Activated CD8-positive, alpha-beta T cell treated with anti-CD3 and anti-CD28 coated beads for 36 hours (primary cell): ENCODE measurements around the gene MDM1. TPM values are rescaled to one million over a fixed set of nuclear protein-coding genes. Genes with fewer than 3 reads are reported as not detected.

Experiments
- ATAC-seq: fragments of 200-7000 bp; cut with Tn5 transposase; one replicate; pipeline ENCODE4 v1.10.0; 2021; ENCODE audit warnings: mild to moderate bottlenecking, moderate library complexity
- CTCF ChIA-PET: fragments of 350-600 bp; sonication (Branson Sonifier 250); formaldehyde crosslinking; loops from one replicate; lab custom pipeline; 2021; ENCODE audit warnings: antibody characterized with exemption; lab: Charles Lee
- POLR2A ChIA-PET: fragments of 350-600 bp; sonication (Branson Sonifier 250); formaldehyde crosslinking; loops from one replicate; lab custom pipeline; 2021; ENCODE audit warnings: antibody characterized with exemption; lab: Charles Lee
- DNase-seq: peaks from one replicate; pipeline ENCODE4 v3.0.0-alpha.2; 2020
- H3K27ac Mint-ChIP-seq: one replicate; pipeline ENCODE4 v1.8.0; 2021; ENCODE audit warnings: mild to moderate bottlenecking, mixed read lengths
- H3K27me3 Mint-ChIP-seq: one replicate; pipeline ENCODE4 v1.8.0; 2021; ENCODE audit warnings: mixed read lengths
- H3K36me3 Mint-ChIP-seq: one replicate; pipeline ENCODE4 v1.8.0; 2021; ENCODE audit warnings: low read depth, mixed read lengths
- H3K4me1 Mint-ChIP-seq: one replicate; pipeline ENCODE4 v1.8.0; 2021; ENCODE audit warnings: low read depth, mixed read lengths
- H3K4me3 Mint-ChIP-seq: one replicate; pipeline ENCODE4 v1.8.0; 2021; ENCODE audit warnings: mild to moderate bottlenecking, moderate library complexity, mixed read lengths
- H3K9me3 Mint-ChIP-seq: one replicate; pipeline ENCODE4 v1.8.0; 2021; ENCODE audit warnings: mixed read lengths
- intact Hi-C: fragments of 100-400 bp; cut with micrococcal nuclease; formaldehyde crosslinking; loops from one replicate; pipeline ENCODE4 v1.10.0; 2022
- total RNA-seq, 2 experiments: library from RNA; stranded (reverse); gene quantifications; one replicate each; pipeline ENCODE4 v1.2.3, GENCODE V29; 2021
- TF ChIP-seq, protein P1 (sequence below): fragments of 200-600 bp; IDR thresholded peaks from one replicate; pipeline ENCODE4 v1.8.0; 2022; ENCODE audit warnings: antibody characterized with exemption, mild to moderate bottlenecking

The MDM1 gene
- total RNA-seq, 2 experiments from 2014 or later, result 15.4 to 17.9 TPM

- intact Hi-C loops, result no loop called here
- ATAC-seq (no peak), DNase-seq (no peak)
- TF ChIP-seq, protein P1, sequence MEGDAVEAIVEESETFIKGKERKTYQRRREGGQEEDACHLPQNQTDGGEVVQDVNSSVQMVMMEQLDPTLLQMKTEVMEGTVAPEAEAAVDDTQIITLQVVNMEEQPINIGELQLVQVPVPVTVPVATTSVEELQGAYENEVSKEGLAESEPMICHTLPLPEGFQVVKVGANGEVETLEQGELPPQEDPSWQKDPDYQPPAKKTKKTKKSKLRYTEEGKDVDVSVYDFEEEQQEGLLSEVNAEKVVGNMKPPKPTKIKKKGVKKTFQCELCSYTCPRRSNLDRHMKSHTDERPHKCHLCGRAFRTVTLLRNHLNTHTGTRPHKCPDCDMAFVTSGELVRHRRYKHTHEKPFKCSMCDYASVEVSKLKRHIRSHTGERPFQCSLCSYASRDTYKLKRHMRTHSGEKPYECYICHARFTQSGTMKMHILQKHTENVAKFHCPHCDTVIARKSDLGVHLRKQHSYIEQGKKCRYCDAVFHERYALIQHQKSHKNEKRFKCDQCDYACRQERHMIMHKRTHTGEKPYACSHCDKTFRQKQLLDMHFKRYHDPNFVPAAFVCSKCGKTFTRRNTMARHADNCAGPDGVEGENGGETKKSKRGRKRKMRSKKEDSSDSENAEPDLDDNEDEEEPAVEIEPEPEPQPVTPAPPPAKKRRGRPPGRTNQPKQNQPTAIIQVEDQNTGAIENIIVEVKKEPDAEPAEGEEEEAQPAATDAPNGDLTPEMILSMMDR, result no peak
- Mint-ChIP-seq H3K36me3 (no peaks in the 10 kb centered on the region), H3K27me3 (peaks cover 4% of the 10 kb centered on the region), H3K4me1 (peaks cover 51% of the 10 kb centered on the region), H3K9me3 (no peaks in the 10 kb centered on the region), H3K4me3 (no peak overlapping the region), H3K27ac (no peak overlapping the region)
- ChIA-PET POLR2A (no interaction called here), CTCF (no interaction called here)
Measured at GRCh38 chr12:68280240-68280639, 51.9 kb downstream of the MDM1 start.

- intact Hi-C loops, result loop anchor here (5.0 kb wide), 1 partner anchor 37 kb away; no protein-coding TSS in a partner anchor
- ATAC-seq (peak; percentile 11), DNase-seq (no peak)
- CTCF ChIA-PET, result no interaction called here
- Mint-ChIP-seq H3K27me3 (peaks cover 4% of the 10 kb centered on the region), H3K4me3 (no peak overlapping the region), H3K9me3 (no peaks in the 10 kb centered on the region), H3K4me1 (peaks cover 51% of the 10 kb centered on the region), H3K36me3 (no peaks in the 10 kb centered on the region), H3K27ac (no peak overlapping the region)
- TF ChIP-seq, protein P1, result no peak
- POLR2A ChIA-PET, result no interaction called here
Measured at GRCh38 chr12:68279227-68280054, 52.7 kb downstream of the MDM1 start.

DNA sequence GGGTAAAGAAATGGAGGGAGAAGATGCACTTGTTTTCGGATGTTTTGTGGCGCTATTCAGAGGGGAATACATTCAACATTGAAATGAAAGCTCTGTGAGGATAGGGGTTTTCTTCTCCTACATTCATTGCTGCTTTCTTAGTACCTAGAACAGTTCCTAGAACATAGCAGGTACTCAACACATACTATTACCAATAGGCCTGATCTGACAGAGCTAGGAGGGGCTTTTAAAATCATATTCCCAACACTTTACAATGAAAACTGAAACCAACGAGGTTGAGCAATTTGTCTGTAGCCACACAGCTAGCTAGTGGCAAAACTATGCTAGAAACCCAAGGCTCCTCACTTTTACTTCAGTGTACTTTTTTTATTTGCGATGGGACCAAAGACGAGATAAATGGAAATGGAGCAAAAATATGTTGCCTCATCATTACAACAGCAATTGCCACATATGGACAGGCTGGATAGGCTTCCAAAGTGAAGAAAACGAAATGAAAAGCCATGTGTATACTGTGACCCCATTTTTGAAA lies 55.7 kb downstream of the MDM1 start:
- DNase-seq, result no peak
- Mint-ChIP-seq H3K4me3 (no peak overlapping the region), H3K27me3 (peaks cover 4% of the 10 kb centered on the region), H3K27ac (no peak overlapping the region), H3K36me3 (no peaks in the 10 kb centered on the region), H3K9me3 (no peaks in the 10 kb centered on the region), H3K4me1 (peaks cover 42% of the 10 kb centered on the region)
- CTCF ChIA-PET, result interaction anchor here (1.2 to 2.0 kb wide), 3 partner anchors 35 to 54 kb away, joined by 3 to 6 read pairs (median 4); no protein-coding TSS in a partner anchor
- intact Hi-C loops, result loop anchor here (5.0 kb wide), 1 partner anchor 34 kb away; no protein-coding TSS in a partner anchor
- ATAC-seq, result peak; percentile 14
- POLR2A ChIA-PET, result interaction anchor here (0.8 to 1.3 kb wide), 3 partner anchors 17 to 103 kb away, joined by 3 to 5 read pairs (median 3); no protein-coding TSS in a partner anchor
- TF ChIP-seq, protein P1, result no peak

GRCh38 chr12:68272732-68273131 lies 59.4 kb downstream of the MDM1 start:
- CTCF ChIA-PET, result no interaction called here

More at GRCh38 chr12:68272732-68273131, 59.4 kb downstream of the MDM1 start:
- DNase-seq (no peak), ATAC-seq (no peak)
- Mint-ChIP-seq H3K4me3 (no peak overlapping the region), H3K27ac (no peak overlapping the region), H3K9me3 (no peaks in the 10 kb centered on the region), H3K4me1 (peaks cover 34% of the 10 kb centered on the region), H3K27me3 (peaks cover 13% of the 10 kb centered on the region), H3K36me3 (no peaks in the 10 kb centered on the region)
- TF ChIP-seq, protein P1, result no peak
- POLR2A ChIA-PET, result interaction anchor here (1.5 kb wide), 1 partner anchor 153 kb away, joined by 4 read pairs; no protein-coding TSS in a partner anchor
- intact Hi-C loops, result no loop called here
